CD14-positive monocyte (primary cell): Measurements from ENCODE around the gene SEC24D. TPM values are rescaled to one million over a fixed set of nuclear protein-coding genes. Genes with fewer than 3 reads are reported as not detected.

Source experiments
- DNase-seq, 3 donors: peaks; one replicate each; pipeline ENCODE4 v3.0.0-alpha.2; 2011 to 2022
- H2AFZ ChIP-seq: 2 replicates; pipeline ENCODE4 v1.6.0; 2012; ENCODE audit warnings: mild to moderate bottlenecking, low read depth, low read length, inconsistent platforms; ENCODE audit not compliant: insufficient read depth, poor library complexity, severe bottlenecking
- H3K27ac ChIP-seq, 2 donors: 1 replicate in 1 of 2; 2 replicates in 1 of 2; pipeline ENCODE4 v1.5.1; 2012 to 2013; ENCODE audit warnings: low read length in 2 of 2, control low read depth in 1 of 2, inconsistent platforms in 1 of 2, low read depth in 1 of 2, mild to moderate bottlenecking in 1 of 2
- H3K27me3 ChIP-seq, 2 donors: one replicate each; pipeline versions ENCODE4 v1.6.0 to v1.6.1; 2011 to 2013; ENCODE audit warnings: low read length in 2 of 2; ENCODE audit not compliant: control insufficient read depth in 2 of 2, insufficient read depth in 2 of 2
- H3K36me3 ChIP-seq, 2 donors: replicated peaks in 1 of 2; 1 replicate in 1 of 2; 2 replicates in 1 of 2; pipeline versions ENCODE4 v1.5.1 to v1.6.1; 2012 to 2013; ENCODE audit warnings: low read length in 2 of 2, control low read depth in 1 of 2, inconsistent platforms in 1 of 2, mild to moderate bottlenecking in 1 of 2; ENCODE audit not compliant: insufficient read depth in 2 of 2, control insufficient read depth in 1 of 2
- H3K4me1 ChIP-seq, 2 donors: 1 replicate in 1 of 2; 2 replicates in 1 of 2; pipeline versions ENCODE4 v1.5.1 to v1.6.1; 2012 to 2013; ENCODE audit warnings: low read length in 2 of 2, control low read depth in 1 of 2, inconsistent platforms in 1 of 2, mild to moderate bottlenecking in 1 of 2, moderate library complexity in 1 of 2; ENCODE audit not compliant: insufficient read depth in 2 of 2, control insufficient read depth in 1 of 2
- H3K4me2 ChIP-seq: replicated peaks from 2 replicates; pipeline ENCODE3; 2012; ENCODE audit warnings: low read length, moderate library complexity, mild to moderate bottlenecking; ENCODE audit not compliant: poor library complexity, severe bottlenecking; ENCODE audit errors: extremely low read depth
- H3K4me3 ChIP-seq, 3 experiments: fragments of 200-600 bp in 1 of 3; sonication (generic) in 1 of 3; replicated peaks in 1 of 3; 1 replicate in 2 of 3; 2 replicates in 1 of 3; pipeline ENCODE4 v1.5.1; 2011 to 2013; ENCODE audit warnings: low read length in 3 of 3, mild to moderate bottlenecking in 3 of 3, control low read depth in 2 of 3, low read depth in 2 of 3, inconsistent platforms in 1 of 3, moderate library complexity in 1 of 3
- H3K79me2 ChIP-seq: 2 replicates; pipeline ENCODE4 v1.6.0; 2012; ENCODE audit warnings: mild to moderate bottlenecking, control low read depth, inconsistent platforms, low read length, moderate library complexity; ENCODE audit not compliant: insufficient read depth
- H3K9ac ChIP-seq: 2 replicates; pipeline ENCODE4 v1.6.0; 2017; ENCODE audit warnings: low read length, mild to moderate bottlenecking; ENCODE audit not compliant: insufficient read depth, poor library complexity, severe bottlenecking
- H3K9me3 ChIP-seq, 2 donors: replicated peaks in 1 of 2; 1 replicate in 1 of 2; 2 replicates in 1 of 2; pipeline versions ENCODE4 v1.5.1 to v1.6.1; 2012 to 2013; ENCODE audit warnings: low read length in 2 of 2, control low read depth in 1 of 2; ENCODE audit not compliant: control insufficient read depth in 1 of 2, insufficient read depth in 1 of 2
- H4K20me1 ChIP-seq: 2 replicates; pipeline ENCODE4 v1.6.0; 2012; ENCODE audit warnings: mild to moderate bottlenecking, low read length, control low read depth, moderate library complexity; ENCODE audit not compliant: insufficient read depth
- H3K27ac Mint-ChIP-seq, 7 donors: one replicate each; pipeline ENCODE4 v1.8.0; 2020; ENCODE audit warnings: mild to moderate bottlenecking in 7 of 7, mixed read lengths in 7 of 7, moderate library complexity in 6 of 7, inconsistent platforms in 2 of 7
- H3K27me3 Mint-ChIP-seq, 3 donors: one replicate each; pipeline ENCODE4 v1.8.0; 2021 to 2022; ENCODE audit warnings: low read depth in 3 of 3, mild to moderate bottlenecking in 3 of 3, mixed read lengths in 3 of 3, moderate library complexity in 3 of 3, inconsistent platforms in 1 of 3
- H3K36me3 Mint-ChIP-seq, 2 donors: one replicate each; pipeline ENCODE4 v1.8.0; 2020; ENCODE audit warnings: mixed read lengths in 2 of 2, inconsistent platforms in 1 of 2, mild to moderate bottlenecking in 1 of 2
- H3K4me1 Mint-ChIP-seq: one replicate; pipeline ENCODE4 v1.8.0; 2020; ENCODE audit warnings: mild to moderate bottlenecking, mixed read lengths
- H3K4me3 Mint-ChIP-seq, 2 donors: one replicate each; pipeline ENCODE4 v1.8.0; 2020; ENCODE audit warnings: mild to moderate bottlenecking in 2 of 2, mixed read lengths in 2 of 2, moderate library complexity in 1 of 2
- H3K9me3 Mint-ChIP-seq, 7 donors: one replicate each; pipeline ENCODE4 v1.8.0; 2020 to 2022; ENCODE audit warnings: mixed read lengths in 7 of 7, mild to moderate bottlenecking in 6 of 7, moderate library complexity in 6 of 7, inconsistent platforms in 2 of 7
- CTCF ChIP-seq: fragments of 200-600 bp; IDR thresholded peaks from one replicate; pipeline ENCODE4 v1.8.0; 2022; ENCODE audit warnings: antibody characterized with exemption, mild to moderate bottlenecking
- WGBS: methylation state at CpG from one replicate; pipeline ENCODE4 v1.1.5; 2013; ENCODE audit warnings: missing lambda C conversion rate; ENCODE audit not compliant: insufficient coverage; 5-methylcytosine and 5-hydroxymethylcytosine counted together
- intact Hi-C, 2 donors: fragments of 100-400 bp; cut with micrococcal nuclease; formaldehyde crosslinking; loops; one replicate each; pipeline versions ENCODE4 v1.15.0 to v1.15.1; 2023
- polyA plus RNA-seq, 3 donors: library from polyadenylated mRNA; depleted of rRNA in 1 of 3; unstranded in 2 of 3; stranded (reverse) in 1 of 3; fragments of 300-500 nt in 2 of 3; fragments of >200 nt in 1 of 3; fragmentation: Illumina TruSeq in 2 of 3; gene quantifications; 1 replicate in 2 of 3; 2 replicates in 1 of 3; pipeline ENCODE4 v1.2.3, GENCODE V29; 2012 to 2021

Gene SEC24D
- polyA plus RNA-seq, 3 donors: 16.8 to 31.3 (median 22.6) TPM

DNA sequence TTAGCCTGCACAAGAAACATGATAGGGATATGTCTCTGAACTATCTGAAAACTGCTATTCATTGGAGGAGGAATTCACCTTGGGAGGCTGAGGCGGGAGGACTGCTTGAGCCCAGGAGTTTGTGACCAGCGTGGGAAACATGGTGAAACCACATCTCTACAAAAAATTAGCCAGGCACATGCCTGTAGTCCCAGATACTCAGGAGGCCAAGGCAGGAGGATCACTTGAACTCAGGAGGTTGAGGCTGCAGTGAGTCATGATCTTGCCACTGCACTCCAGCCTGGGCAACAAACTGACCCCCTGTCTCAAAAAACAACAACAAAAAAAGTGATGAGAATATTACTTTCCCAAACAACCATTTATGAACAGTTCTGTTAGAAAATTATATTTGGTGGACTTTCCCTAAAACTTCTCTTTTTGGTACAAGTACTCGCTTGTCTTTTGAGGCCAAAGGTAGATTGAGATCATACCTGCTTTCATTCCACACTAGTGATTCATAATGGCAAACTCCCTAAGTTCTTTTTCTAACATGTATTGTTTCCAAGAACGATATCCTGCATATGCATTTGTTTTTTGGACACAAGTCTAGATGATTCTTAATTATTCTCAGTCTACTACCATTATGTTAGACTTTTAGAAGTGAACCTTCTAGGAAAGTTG, 117.3 kb downstream of the SEC24D start:
- H3K27ac Mint-ChIP-seq: no peak overlapping the region
- DNase-seq: no peak
- peaks cover 0 to 2% (median 0%) of the 10 kb centered on the region in 3 donors for H3K27me3 Mint-ChIP-seq
- intact Hi-C loops: no loop called here
- H3K27ac ChIP-seq: no peak overlapping the region
- H3K4me1 Mint-ChIP-seq: no peaks in the 10 kb centered on the region
- no peaks in the 10 kb centered on the region for H3K9me3 ChIP-seq
- no peaks in the 10 kb centered on the region for H3K9me3 Mint-ChIP-seq
- H3K4me3 Mint-ChIP-seq: no peak overlapping the region
- peaks cover 22 to 56% of the 10 kb centered on the region in 2 donors for H3K36me3 Mint-ChIP-seq
- H3K4me2 ChIP-seq: no peak overlapping the region
- H3K4me3 ChIP-seq: no peak overlapping the region
- no CpG with 5 or more reads among the region's 4 CpGs for WGBS
- no peaks in the 10 kb centered on the region for H4K20me1 ChIP-seq
- no peak for TF ChIP-seq CTCF
- H3K4me1 ChIP-seq: no peaks in the 10 kb centered on the region
- no peaks in the 10 kb centered on the region for H3K27me3 ChIP-seq
- H3K79me2 ChIP-seq: no peaks in the 10 kb centered on the region
- no peak overlapping the region for H2AFZ ChIP-seq
- no peak overlapping the region for H3K9ac ChIP-seq
- H3K36me3 ChIP-seq: peaks cover 14 to 62% of the 10 kb centered on the region in 2 donors

DNA sequence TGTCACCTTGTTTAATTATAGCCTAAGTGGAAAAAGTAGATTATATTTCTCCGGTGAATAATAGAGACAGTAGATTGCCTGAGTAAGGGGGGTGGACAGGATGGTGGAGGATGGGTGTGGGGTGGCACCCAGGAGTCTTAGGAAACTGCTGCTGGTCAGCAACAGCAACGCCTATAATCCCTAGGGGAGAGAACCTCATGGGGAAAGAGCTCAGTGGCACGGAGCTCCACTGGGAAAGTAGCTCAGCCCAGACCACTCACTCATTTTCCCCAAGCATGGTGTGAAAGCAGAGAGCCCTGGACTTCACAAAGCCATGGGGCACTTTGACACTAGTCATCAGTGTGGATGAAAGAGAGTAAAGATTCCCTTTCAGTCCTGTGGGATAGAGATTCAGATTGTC, 119.6 kb downstream of the SEC24D start:
- 80% methylated on average over 1 of the region's 3 CpGs for WGBS
- Mint-ChIP-seq H3K4me1 (no peaks in the 10 kb centered on the region), H3K4me3 (no peak overlapping the region)

More for the DNA sequence above, 119.6 kb downstream of the SEC24D start:
- no peaks in the 10 kb centered on the region for H3K79me2 ChIP-seq
- H3K4me2 ChIP-seq: no peak overlapping the region
- H3K9me3 ChIP-seq: no peaks in the 10 kb centered on the region
- Mint-ChIP-seq H3K27ac (peak overlapping the region in 2 of 7 donors; percentile 10 to 66), H3K36me3 (peaks cover 25 to 53% of the 10 kb centered on the region in 2 donors), H3K9me3 (no peaks in the 10 kb centered on the region), H3K27me3 (peaks cover 0 to 2% (median 0%) of the 10 kb centered on the region in 3 donors)
- no peak for TF ChIP-seq CTCF
- no peak overlapping the region for H2AFZ ChIP-seq
- no peaks in the 10 kb centered on the region for H3K4me1 ChIP-seq
- H3K36me3 ChIP-seq: peaks cover 10 to 59% of the 10 kb centered on the region in 2 donors
- H3K27me3 ChIP-seq: no peaks in the 10 kb centered on the region
- no peak overlapping the region for H3K27ac ChIP-seq
- H4K20me1 ChIP-seq: no peaks in the 10 kb centered on the region
- DNase-seq: no peak
- no peak overlapping the region for H3K9ac ChIP-seq
- intact Hi-C loops: no loop called here
- no peak overlapping the region for H3K4me3 ChIP-seq
